ENCODE results near the gene SYNE1. TPM values are rescaled to one million over a fixed set of nuclear protein-coding genes. Genes with fewer than 3 reads are reported as not detected.
A peak's percentile ranks its signal among the peaks of the same experiment; 100 is the strongest.

The SYNE1 gene
- total RNA-seq, 1 experiment from 2014 or later = 6.5 TPM

DNA sequence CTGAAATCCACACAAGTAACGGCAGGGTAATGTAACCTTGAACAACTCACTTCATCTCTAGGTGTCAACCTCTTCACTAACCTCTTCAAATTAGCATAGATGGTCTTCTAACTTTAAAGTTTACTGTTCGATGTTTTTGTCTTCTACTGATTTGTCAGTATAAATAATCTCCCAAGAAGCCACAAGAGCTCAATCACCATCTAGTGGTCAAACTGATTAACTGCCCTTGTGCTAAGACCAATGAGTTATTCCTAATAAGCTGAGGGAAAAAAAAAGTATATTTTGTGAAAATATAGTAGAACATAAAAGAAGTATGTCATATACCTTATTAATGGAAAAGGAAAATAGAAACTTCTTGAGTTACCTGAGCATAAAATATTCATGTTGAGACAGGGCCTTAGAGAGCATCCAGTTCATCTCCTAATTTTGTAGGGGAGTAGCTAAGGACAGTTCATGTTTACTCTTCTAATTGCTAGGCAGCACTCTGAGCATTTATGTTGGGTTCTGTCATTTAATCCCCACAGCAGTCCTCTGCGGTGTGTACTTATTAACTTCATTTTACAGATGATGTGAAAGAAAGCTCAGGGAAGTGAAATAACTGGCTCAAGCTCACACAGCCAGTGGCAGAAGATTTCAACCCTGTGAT, 512.6 kb downstream of the SYNE1 start:
- no peak for DNase-seq (ENCODE audit: low spot score)
- ChIA-PET POLR2A (no interaction called here), CTCF (interaction anchor here (0.5 to 1.9 kb wide), 41 partner anchors 9 to 477 kb away, joined by 3 to 24 read pairs (median 5); partner anchors contain the start of gene ESR1)
- Mint-ChIP-seq H3K9me3 (no peaks in the 10 kb centered on the region), H3K36me3 (no peaks in the 10 kb centered on the region), H3K27ac (no peak overlapping the region), H3K4me1 (no peaks in the 10 kb centered on the region; the same call in 1 of the 2 replicates), H3K4me3 (no peak overlapping the region), H3K27me3 (ENCODE audit: low read depth) (no peaks in the 10 kb centered on the region)
- no peak for TF ChIP-seq OVOL2 (CRISPR knock-in tag; IDR thresholded peaks at IDR 0.05; ENCODE audit: borderline replicate concordance)
- TF ChIP-seq, protein P1, sequence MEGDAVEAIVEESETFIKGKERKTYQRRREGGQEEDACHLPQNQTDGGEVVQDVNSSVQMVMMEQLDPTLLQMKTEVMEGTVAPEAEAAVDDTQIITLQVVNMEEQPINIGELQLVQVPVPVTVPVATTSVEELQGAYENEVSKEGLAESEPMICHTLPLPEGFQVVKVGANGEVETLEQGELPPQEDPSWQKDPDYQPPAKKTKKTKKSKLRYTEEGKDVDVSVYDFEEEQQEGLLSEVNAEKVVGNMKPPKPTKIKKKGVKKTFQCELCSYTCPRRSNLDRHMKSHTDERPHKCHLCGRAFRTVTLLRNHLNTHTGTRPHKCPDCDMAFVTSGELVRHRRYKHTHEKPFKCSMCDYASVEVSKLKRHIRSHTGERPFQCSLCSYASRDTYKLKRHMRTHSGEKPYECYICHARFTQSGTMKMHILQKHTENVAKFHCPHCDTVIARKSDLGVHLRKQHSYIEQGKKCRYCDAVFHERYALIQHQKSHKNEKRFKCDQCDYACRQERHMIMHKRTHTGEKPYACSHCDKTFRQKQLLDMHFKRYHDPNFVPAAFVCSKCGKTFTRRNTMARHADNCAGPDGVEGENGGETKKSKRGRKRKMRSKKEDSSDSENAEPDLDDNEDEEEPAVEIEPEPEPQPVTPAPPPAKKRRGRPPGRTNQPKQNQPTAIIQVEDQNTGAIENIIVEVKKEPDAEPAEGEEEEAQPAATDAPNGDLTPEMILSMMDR (IDR thresholded peaks at IDR 0.05) = peak; percentile 33
- peak; percentile 74 for ATAC-seq

GRCh38 chr6:152123076-152123475, 514.1 kb downstream of the SYNE1 start:
- no peak for ATAC-seq
- CTCF ChIA-PET = no interaction called here
- DNase-seq (ENCODE audit: low spot score) = no peak
- Mint-ChIP-seq H3K4me3 (no peak overlapping the region), H3K9me3 (peaks cover 3% of the 10 kb centered on the region), H3K27ac (no peak overlapping the region), H3K4me1 (no peaks in the 10 kb centered on the region), H3K27me3 (ENCODE audit: low read depth) (no peaks in the 10 kb centered on the region), H3K36me3 (no peaks in the 10 kb centered on the region)
- TF ChIP-seq, protein P1 (IDR thresholded peaks at IDR 0.05) = no peak
- TF ChIP-seq KAT7 (CRISPR knock-in tag; IDR thresholded peaks at IDR 0.05; ENCODE audit: borderline replicate concordance) (no peak), ZSCAN18 (CRISPR knock-in tag; IDR thresholded peaks at IDR 0.05) (no peak)
- POLR2A ChIA-PET = no interaction called here

GRCh38 chr6:152122434-152122833, 514.7 kb downstream of the SYNE1 start:
- Mint-ChIP-seq H3K4me1 (no peaks in the 10 kb centered on the region), H3K27me3 (ENCODE audit: low read depth) (no peaks in the 10 kb centered on the region), H3K4me3 (no peak overlapping the region), H3K27ac (no peak overlapping the region), H3K36me3 (no peaks in the 10 kb centered on the region), H3K9me3 (peaks cover 5% of the 10 kb centered on the region)
- DNase-seq (ENCODE audit: low spot score) (no peak), ATAC-seq (no peak)
- ChIA-PET CTCF (no interaction called here), POLR2A (no interaction called here)
- TF ChIP-seq NR2C2 (CRISPR knock-in tag; IDR thresholded peaks at IDR 0.05) (no peak), ZNF317 (CRISPR knock-in tag; IDR thresholded peaks at IDR 0.05; ENCODE audit: borderline replicate concordance, low read depth) (no peak), CREM (CRISPR knock-in tag; IDR thresholded peaks at IDR 0.05) (no peak), GABPB1 (CRISPR knock-in tag; IDR thresholded peaks at IDR 0.05) (no peak), ESRRA (CRISPR knock-in tag; IDR thresholded peaks at IDR 0.05; ENCODE audit: borderline replicate concordance) (no peak), ZNF396 (CRISPR knock-in tag; IDR thresholded peaks at IDR 0.05; ENCODE audit: borderline replicate concordance) (no peak), ELF4 (CRISPR knock-in tag; IDR thresholded peaks at IDR 0.05; ENCODE audit: low read depth) (no peak), AR (CRISPR knock-in tag; IDR thresholded peaks at IDR 0.05) (no peak), ATF1 (CRISPR knock-in tag; IDR thresholded peaks at IDR 0.05) (no peak)
- TF ChIP-seq, protein P2, sequence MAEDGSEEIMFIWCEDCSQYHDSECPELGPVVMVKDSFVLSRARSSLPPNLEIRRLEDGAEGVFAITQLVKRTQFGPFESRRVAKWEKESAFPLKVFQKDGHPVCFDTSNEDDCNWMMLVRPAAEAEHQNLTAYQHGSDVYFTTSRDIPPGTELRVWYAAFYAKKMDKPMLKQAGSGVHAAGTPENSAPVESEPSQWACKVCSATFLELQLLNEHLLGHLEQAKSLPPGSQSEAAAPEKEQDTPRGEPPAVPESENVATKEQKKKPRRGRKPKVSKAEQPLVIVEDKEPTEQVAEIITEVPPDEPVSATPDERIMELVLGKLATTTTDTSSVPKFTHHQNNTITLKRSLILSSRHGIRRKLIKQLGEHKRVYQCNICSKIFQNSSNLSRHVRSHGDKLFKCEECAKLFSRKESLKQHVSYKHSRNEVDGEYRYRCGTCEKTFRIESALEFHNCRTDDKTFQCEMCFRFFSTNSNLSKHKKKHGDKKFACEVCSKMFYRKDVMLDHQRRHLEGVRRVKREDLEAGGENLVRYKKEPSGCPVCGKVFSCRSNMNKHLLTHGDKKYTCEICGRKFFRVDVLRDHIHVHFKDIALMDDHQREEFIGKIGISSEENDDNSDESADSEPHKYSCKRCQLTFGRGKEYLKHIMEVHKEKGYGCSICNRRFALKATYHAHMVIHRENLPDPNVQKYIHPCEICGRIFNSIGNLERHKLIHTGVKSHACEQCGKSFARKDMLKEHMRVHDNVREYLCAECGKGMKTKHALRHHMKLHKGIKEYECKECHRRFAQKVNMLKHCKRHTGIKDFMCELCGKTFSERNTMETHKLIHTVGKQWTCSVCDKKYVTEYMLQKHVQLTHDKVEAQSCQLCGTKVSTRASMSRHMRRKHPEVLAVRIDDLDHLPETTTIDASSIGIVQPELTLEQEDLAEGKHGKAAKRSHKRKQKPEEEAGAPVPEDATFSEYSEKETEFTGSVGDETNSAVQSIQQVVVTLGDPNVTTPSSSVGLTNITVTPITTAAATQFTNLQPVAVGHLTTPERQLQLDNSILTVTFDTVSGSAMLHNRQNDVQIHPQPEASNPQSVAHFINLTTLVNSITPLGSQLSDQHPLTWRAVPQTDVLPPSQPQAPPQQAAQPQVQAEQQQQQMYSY (CRISPR knock-in tag; IDR thresholded peaks at IDR 0.05) = no peak
- TF ChIP-seq, protein P1 (IDR thresholded peaks at IDR 0.05) = no peak
- TF ChIP-seq, protein P3, sequence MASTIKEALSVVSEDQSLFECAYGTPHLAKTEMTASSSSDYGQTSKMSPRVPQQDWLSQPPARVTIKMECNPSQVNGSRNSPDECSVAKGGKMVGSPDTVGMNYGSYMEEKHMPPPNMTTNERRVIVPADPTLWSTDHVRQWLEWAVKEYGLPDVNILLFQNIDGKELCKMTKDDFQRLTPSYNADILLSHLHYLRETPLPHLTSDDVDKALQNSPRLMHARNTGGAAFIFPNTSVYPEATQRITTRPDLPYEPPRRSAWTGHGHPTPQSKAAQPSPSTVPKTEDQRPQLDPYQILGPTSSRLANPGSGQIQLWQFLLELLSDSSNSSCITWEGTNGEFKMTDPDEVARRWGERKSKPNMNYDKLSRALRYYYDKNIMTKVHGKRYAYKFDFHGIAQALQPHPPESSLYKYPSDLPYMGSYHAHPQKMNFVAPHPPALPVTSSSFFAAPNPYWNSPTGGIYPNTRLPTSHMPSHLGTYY (CRISPR knock-in tag; IDR thresholded peaks at IDR 0.05) = no peak

Measured in WTC11 (cell line).